Immature natural killer cell (primary cell): ENCODE results near the gene PLXNA2. TPM values are rescaled to one million over a fixed set of nuclear protein-coding genes. Genes with fewer than 3 reads are reported as not detected.
A peak's percentile ranks its signal among the peaks of the same experiment; 100 is the strongest.

Experiments used
- DNase-seq, 3 donors: peaks; one replicate each; pipeline ENCODE4 v3.0.0; 2022; ENCODE audit warnings: mixed read lengths in 1 of 3
- H3K27ac Mint-ChIP-seq, 6 donors: one replicate each; pipeline ENCODE4 v1.8.0; 2020; ENCODE audit warnings: mixed read lengths in 6 of 6, mild to moderate bottlenecking in 5 of 6, inconsistent platforms in 4 of 6, moderate library complexity in 3 of 6
- H3K27me3 Mint-ChIP-seq, 3 donors: one replicate each; pipeline ENCODE4 v1.8.0; 2020 to 2021; ENCODE audit warnings: low read depth in 3 of 3, mild to moderate bottlenecking in 3 of 3, mixed read lengths in 3 of 3, moderate library complexity in 3 of 3, inconsistent platforms in 1 of 3
- H3K36me3 Mint-ChIP-seq, 3 donors: one replicate each; pipeline ENCODE4 v1.8.0; 2020; ENCODE audit warnings: mixed read lengths in 3 of 3, inconsistent platforms in 2 of 3, mild to moderate bottlenecking in 2 of 3
- H3K4me1 Mint-ChIP-seq, 2 donors: one replicate each; pipeline ENCODE4 v1.8.0; 2020; ENCODE audit warnings: inconsistent platforms in 2 of 2, mild to moderate bottlenecking in 2 of 2, mixed read lengths in 2 of 2, moderate library complexity in 1 of 2
- H3K4me3 Mint-ChIP-seq, 5 donors: one replicate each; pipeline ENCODE4 v1.8.0; 2020; ENCODE audit warnings: mild to moderate bottlenecking in 5 of 5, mixed read lengths in 5 of 5, inconsistent platforms in 3 of 5, moderate library complexity in 3 of 5
- H3K9me3 Mint-ChIP-seq, 6 donors: one replicate each; pipeline ENCODE4 v1.8.0; 2020; ENCODE audit warnings: mild to moderate bottlenecking in 6 of 6, mixed read lengths in 6 of 6, inconsistent platforms in 4 of 6, moderate library complexity in 3 of 6
- polyA plus RNA-seq, 3 donors: library from polyadenylated mRNA; unstranded; fragments of 300-500 nt; fragmentation: Illumina TruSeq; gene quantifications; one replicate each; pipeline ENCODE4 v1.2.3, GENCODE V29; 2021

The PLXNA2 gene
- polyA plus RNA-seq, 3 donors from 2014 or later, result 0.22 TPM; not detected in 2

DNA sequence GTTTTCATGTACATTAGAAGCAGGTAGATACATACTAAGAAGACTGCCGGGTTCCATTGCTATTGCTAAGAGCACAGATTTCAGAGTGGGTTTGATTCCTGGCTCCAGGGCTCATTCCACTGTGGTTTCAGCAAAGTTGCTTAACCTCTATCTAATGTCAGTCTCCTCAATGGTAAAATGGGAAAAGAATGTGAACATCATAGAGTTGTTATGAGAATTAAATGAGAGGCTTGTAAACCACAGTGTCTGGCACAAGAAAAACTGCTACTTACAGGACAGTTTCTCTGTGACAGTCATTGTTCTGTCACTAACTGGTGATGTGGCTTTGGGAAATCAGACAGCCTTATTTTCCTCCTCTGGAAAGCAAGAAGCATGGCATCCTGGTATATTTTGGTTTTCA is 10.7 kb upstream of the PLXNA2 start:
- no peaks in the 10 kb centered on the region for H3K4me1 Mint-ChIP-seq
- no peak overlapping the region for H3K27ac Mint-ChIP-seq
- no peaks in the 10 kb centered on the region for H3K36me3 Mint-ChIP-seq
- no peak for DNase-seq
- H3K9me3 Mint-ChIP-seq, result peaks cover 0 to 1% (median 0%) of the 10 kb centered on the region in 6 donors
- H3K4me3 Mint-ChIP-seq, result no peak overlapping the region
- H3K27me3 Mint-ChIP-seq, result peaks cover 5 to 18% (median 9%) of the 10 kb centered on the region in 3 donors

DNA sequence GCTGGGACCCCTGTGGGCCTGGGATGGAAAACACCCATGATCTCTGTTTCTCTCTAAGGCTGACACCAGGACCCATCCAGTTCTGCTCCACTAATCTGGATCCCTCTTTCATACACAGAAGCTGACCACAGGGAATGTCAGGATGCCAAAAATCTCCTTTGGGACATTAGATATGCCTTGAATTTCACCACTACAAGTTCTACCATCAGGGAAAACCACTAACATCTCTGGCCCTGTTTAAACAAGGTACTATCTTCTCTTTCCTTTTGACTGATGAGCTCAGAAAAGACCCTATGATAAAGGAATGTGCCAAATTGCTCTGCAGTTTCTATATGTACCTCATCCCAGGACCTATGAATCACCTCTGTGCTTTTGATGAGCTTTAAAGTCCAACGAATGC is 10.2 kb upstream of the PLXNA2 start:
- Mint-ChIP-seq H3K4me3 (no peak overlapping the region), H3K4me1 (no peaks in the 10 kb centered on the region), H3K27me3 (peaks cover 5 to 17% (median 8%) of the 10 kb centered on the region in 3 donors), H3K27ac (no peak overlapping the region), H3K36me3 (no peaks in the 10 kb centered on the region), H3K9me3 (peaks cover 0 to 1% (median 0%) of the 10 kb centered on the region in 6 donors)
- no peak for DNase-seq

DNA sequence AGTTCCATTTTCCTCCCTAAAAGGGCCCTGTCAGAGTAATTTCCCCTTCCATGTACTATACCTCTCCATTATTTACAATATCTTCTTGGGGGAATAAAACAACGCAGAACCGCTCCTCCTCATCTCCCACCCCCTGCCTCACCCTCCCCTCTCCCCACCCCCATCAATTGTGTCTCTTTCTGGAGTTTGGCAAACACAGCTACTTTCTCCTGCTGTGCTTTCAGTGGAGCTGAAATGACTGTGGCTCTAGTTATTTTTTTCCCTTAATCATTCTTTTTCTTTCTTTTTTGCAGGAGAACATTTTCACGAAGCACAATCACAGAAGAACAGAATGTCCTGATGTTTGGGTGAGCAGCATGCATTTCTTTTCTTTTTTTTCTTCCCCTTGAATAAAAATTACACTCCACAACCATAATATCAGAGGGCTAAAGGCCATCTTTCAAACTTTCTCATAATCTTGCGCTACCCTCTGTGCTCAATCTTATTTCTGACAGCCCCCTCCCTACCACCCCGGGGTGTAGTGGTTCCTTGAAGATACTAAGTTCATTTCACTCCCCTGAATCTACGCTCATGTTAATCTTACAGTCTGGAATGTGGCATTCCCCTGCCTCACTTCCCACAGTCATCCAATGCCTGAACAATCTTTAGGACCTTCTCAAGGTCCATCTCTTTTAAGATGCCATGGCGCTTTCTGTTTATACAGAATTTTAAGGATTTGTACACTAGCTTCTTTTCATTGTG is 8.8 kb upstream of the PLXNA2 start:
- H3K4me3 Mint-ChIP-seq, result no peak overlapping the region
- H3K4me1 Mint-ChIP-seq, result no peaks in the 10 kb centered on the region
- H3K27ac Mint-ChIP-seq, result no peak overlapping the region
- no peaks in the 10 kb centered on the region for H3K36me3 Mint-ChIP-seq
- H3K9me3 Mint-ChIP-seq, result peaks cover 0 to 1% (median 0%) of the 10 kb centered on the region in 6 donors
- no peak for DNase-seq
- H3K27me3 Mint-ChIP-seq, result peaks cover 5 to 17% (median 6%) of the 10 kb centered on the region in 3 donors

GRCh38 chr1:208251911-208252835 is 8.0 kb upstream of the PLXNA2 start:
- peaks cover 5 to 14% (median 6%) of the 10 kb centered on the region in 3 donors for H3K27me3 Mint-ChIP-seq
- H3K36me3 Mint-ChIP-seq, result no peaks in the 10 kb centered on the region
- H3K4me1 Mint-ChIP-seq, result no peaks in the 10 kb centered on the region
- peaks cover 0 to 1% (median 0%) of the 10 kb centered on the region in 6 donors for H3K9me3 Mint-ChIP-seq
- no peak overlapping the region for H3K27ac Mint-ChIP-seq
- no peak for DNase-seq
- no peak overlapping the region for H3K4me3 Mint-ChIP-seq

DNA sequence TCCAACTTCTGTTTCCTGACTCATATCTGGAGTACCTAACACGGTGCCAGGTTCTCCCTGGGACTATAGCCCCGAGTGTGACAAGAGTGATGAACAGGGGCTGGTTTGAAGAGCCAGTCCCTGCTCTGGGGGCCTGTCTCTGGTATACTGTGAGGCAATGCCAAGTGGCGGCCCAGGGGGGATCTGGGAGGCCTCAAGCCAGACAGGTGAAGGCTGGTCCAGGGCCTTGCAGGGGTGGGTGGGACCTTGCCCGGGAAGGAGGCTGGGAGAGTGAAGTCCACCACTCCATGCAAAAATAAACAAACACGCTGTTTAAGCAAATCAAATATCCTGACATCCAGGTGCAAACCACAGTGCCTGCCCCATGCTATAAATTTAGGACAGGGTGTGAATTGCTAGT is 6.8 kb upstream of the PLXNA2 start:
- no peaks in the 10 kb centered on the region for H3K36me3 Mint-ChIP-seq
- H3K27ac Mint-ChIP-seq, result no peak overlapping the region
- no peak for DNase-seq
- H3K4me1 Mint-ChIP-seq, result no peaks in the 10 kb centered on the region
- no peak overlapping the region for H3K4me3 Mint-ChIP-seq
- peaks cover 1 to 10% (median 8%) of the 10 kb centered on the region in 3 donors for H3K27me3 Mint-ChIP-seq
- H3K9me3 Mint-ChIP-seq, result peaks cover 0 to under 1% (median 0%) of the 10 kb centered on the region in 6 donors

DNA sequence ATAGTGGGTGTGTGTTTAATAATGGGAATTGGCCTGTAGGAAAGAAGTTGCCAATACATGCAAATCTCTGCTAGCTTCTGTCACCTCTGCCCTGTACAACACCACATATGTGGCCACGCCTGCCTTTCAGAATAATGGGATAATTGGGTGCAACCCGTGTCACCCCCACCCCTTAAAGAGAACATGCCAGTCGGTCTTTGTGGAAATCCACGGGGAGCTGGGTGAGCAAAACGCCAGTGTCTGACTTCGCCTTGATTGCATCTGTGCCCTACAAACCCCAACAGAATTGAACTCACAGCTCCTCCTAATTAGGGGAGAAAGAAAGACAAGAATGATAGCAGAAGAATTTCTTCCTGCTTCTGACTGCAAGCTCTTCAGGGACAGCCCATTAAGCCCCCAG is 6.4 kb upstream of the PLXNA2 start:
- Mint-ChIP-seq H3K27me3 (peaks cover 1 to 10% (median 8%) of the 10 kb centered on the region in 3 donors), H3K4me3 (no peak overlapping the region), H3K9me3 (no peaks in the 10 kb centered on the region), H3K4me1 (no peaks in the 10 kb centered on the region), H3K36me3 (no peaks in the 10 kb centered on the region), H3K27ac (no peak overlapping the region)
- DNase-seq, result no peak

- DNase-seq, result no peak
- Mint-ChIP-seq H3K36me3 (no peaks in the 10 kb centered on the region), H3K9me3 (no peaks in the 10 kb centered on the region), H3K27me3 (peaks cover 5 to 8% (median 7%) of the 10 kb centered on the region in 3 donors), H3K4me1 (peaks cover 10 to 12% of the 10 kb centered on the region in 2 donors), H3K27ac (no peak overlapping the region), H3K4me3 (no peak overlapping the region)
These were observed 5.0 kb upstream of the PLXNA2 start for GRCh38 chr1:208248991-208249696.

DNA sequence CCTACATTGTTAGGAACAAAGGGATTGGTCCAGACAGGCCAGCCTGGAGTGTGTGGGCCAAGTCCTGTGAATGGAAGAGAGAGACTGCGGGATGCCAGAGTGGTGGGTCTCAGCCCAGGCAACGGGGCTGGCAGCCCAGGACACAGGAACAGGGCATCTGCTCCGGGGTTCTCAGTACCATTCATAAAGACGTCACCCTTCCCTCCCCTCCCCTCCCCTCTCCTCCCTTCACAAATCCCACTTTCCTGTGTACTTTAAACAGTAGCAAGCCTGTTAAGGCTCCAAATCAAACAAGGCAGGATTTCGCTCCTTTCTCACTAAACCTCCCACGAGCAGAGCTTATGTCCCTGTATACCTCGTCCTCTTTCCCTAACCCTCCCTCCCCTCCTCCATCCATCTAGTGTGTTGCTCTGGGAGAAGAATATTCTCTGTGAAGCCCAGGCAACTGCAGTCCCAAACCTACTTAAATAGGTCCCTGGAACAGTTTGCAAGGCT is 4.2 kb upstream of the PLXNA2 start:
- DNase-seq, result no peak
- no peaks in the 10 kb centered on the region for H3K36me3 Mint-ChIP-seq
- no peak overlapping the region for H3K27ac Mint-ChIP-seq
- no peaks in the 10 kb centered on the region for H3K9me3 Mint-ChIP-seq
- H3K4me1 Mint-ChIP-seq, result peaks cover 10 to 12% of the 10 kb centered on the region in 2 donors
- H3K27me3 Mint-ChIP-seq, result peaks cover 5 to 6% (median 6%) of the 10 kb centered on the region in 3 donors
- no peak overlapping the region for H3K4me3 Mint-ChIP-seq

- H3K4me1 Mint-ChIP-seq, result peaks cover 14 to 16% of the 10 kb centered on the region in 2 donors
- no peaks in the 10 kb centered on the region for H3K9me3 Mint-ChIP-seq
- peaks cover 7 to 9% (median 7%) of the 10 kb centered on the region in 3 donors for H3K27me3 Mint-ChIP-seq
- DNase-seq, result no peak
- no peaks in the 10 kb centered on the region for H3K36me3 Mint-ChIP-seq
- no peak overlapping the region for H3K27ac Mint-ChIP-seq
- no peak overlapping the region for H3K4me3 Mint-ChIP-seq
These were observed 3.5 kb upstream of the PLXNA2 start for GRCh38 chr1:208247696-208248095.

DNA sequence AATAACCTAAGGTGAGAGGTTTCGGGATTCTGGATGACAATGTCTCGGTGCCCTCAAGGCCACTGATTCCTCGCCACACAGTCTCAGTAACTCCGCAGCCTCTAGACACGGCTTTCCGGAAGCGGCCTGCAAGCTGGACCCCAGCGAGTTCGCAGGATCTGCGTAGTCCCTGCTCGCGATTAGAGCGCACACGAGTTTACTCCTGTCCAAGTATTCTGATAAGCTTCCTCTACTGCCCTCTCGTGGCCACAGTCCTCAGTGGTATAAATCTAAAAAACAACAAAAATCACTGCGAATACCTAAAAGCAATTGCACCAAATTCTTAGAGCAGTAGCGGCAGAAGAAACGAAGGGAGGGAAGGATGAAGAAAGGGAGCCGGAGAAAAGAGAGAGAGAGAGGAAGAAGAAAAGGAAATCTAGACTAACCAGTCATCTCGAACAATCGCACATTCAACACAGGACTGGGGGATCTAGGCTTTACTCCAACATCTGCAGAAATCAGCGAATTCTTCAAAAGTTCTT is 1.1 kb upstream of the PLXNA2 start:
- Mint-ChIP-seq H3K36me3 (no peaks in the 10 kb centered on the region), H3K4me3 (peak overlapping the region; percentile 82 to 88 (median 88)), H3K9me3 (no peaks in the 10 kb centered on the region), H3K27me3 (peaks cover 9 to 13% (median 10%) of the 10 kb centered on the region in 3 donors), H3K27ac (peak overlapping the region; percentile 10 to 88 (median 82)), H3K4me1 (peaks cover 15 to 18% of the 10 kb centered on the region in 2 donors)
- peak; percentile 63 to 74 (median 67) for DNase-seq

DNA sequence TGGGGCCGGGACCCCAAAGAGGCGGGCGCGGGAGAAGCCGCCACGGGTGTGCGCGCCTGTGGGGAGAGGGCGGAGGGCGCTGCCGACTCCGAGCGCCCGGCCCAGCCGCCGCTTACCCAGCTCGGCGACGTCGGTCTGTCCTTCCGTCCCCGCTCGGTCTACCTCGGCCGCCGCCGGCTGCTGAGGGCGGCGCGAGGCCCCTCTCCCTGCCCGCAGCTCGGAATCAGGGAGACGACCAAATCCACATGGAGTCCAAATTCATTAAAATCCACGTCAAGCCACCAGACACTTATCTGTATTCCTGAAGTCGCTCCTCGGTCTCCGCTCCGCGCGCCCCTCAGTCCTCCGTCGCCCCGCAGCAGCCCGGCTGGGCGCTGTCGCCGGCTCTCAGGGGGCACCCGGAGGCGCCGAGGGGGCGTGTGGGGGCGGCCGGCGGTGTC is 637 bp downstream of the PLXNA2 start:
- H3K27ac Mint-ChIP-seq, result peak overlapping the region in 2 of 6 donors; percentile 57 to 71
- H3K4me1 Mint-ChIP-seq, result peaks cover 15 to 18% of the 10 kb centered on the region in 2 donors
- H3K4me3 Mint-ChIP-seq, result peak overlapping the region; percentile 82 to 88 (median 88)
- peaks cover 13 to 14% (median 13%) of the 10 kb centered on the region in 3 donors for H3K27me3 Mint-ChIP-seq
- peak in 2 of 3 donors; percentile 29 to 30 for DNase-seq
- no peaks in the 10 kb centered on the region for H3K9me3 Mint-ChIP-seq
- no peaks in the 10 kb centered on the region for H3K36me3 Mint-ChIP-seq

GRCh38 chr1:208242941-208243526 is 1.1 kb downstream of the PLXNA2 start:
- Mint-ChIP-seq H3K9me3 (no peaks in the 10 kb centered on the region), H3K36me3 (no peaks in the 10 kb centered on the region), H3K27me3 (peaks cover 14 to 16% (median 14%) of the 10 kb centered on the region in 3 donors), H3K4me3 (peak overlapping the region; percentile 80 to 86 (median 83)), H3K4me1 (peaks cover 15 to 18% of the 10 kb centered on the region in 2 donors), H3K27ac (peak overlapping the region in 2 of 6 donors; percentile 25 to 69)
- no peak for DNase-seq

- Mint-ChIP-seq H3K36me3 (no peaks in the 10 kb centered on the region), H3K27ac (no peak overlapping the region), H3K4me1 (peaks cover 15 to 18% of the 10 kb centered on the region in 2 donors), H3K4me3 (peak overlapping the region; percentile 80 to 86 (median 83)), H3K9me3 (no peaks in the 10 kb centered on the region), H3K27me3 (peaks cover 16 to 20% (median 18%) of the 10 kb centered on the region in 3 donors)
- no peak for DNase-seq
These were observed 2.0 kb downstream of the PLXNA2 start for GRCh38 chr1:208242146-208242545.
